HepG2 (cell line): Measurements from ENCODE around the gene SUPT4H1. TPM values are rescaled to one million over a fixed set of nuclear protein-coding genes. Genes with fewer than 3 reads are reported as not detected.

Experiments
- ARID5B ChIP-seq: IDR thresholded peaks from 2 replicates; pipeline ENCODE4 v1.4.0; 2020; ENCODE audit warnings: mild to moderate bottlenecking, missing genetic modification reagents
- CCDC6 ChIP-seq: sonication (generic); formaldehyde crosslinking; IDR thresholded peaks from 2 replicates; pipeline ENCODE4 v1.8.1; 2022; ENCODE audit warnings: mild to moderate bottlenecking, missing genetic modification reagents, moderate library complexity
- DMAP1 ChIP-seq: IDR thresholded peaks from 2 replicates; pipeline ENCODE4 v1.6.1; 2016
- ETV6 ChIP-seq: sonication (generic); formaldehyde crosslinking; conservative IDR thresholded peaks from 2 replicates; pipeline ENCODE4 v1.4.0; 2020; ENCODE audit warnings: missing genetic modification reagents
- MTERF4 ChIP-seq: sonication (generic); formaldehyde crosslinking; IDR thresholded peaks from 2 replicates; pipeline ENCODE4 v1.8.0; 2023; ENCODE audit warnings: mild to moderate bottlenecking, missing genetic modification reagents
- NRL ChIP-seq: sonication (generic); formaldehyde crosslinking; IDR thresholded peaks from 2 replicates; pipeline ENCODE4 v1.5.0; 2020; ENCODE audit warnings: missing genetic modification reagents, mild to moderate bottlenecking, moderate library complexity, borderline replicate concordance
- REXO4 ChIP-seq: sonication (generic); formaldehyde crosslinking; IDR thresholded peaks from 2 replicates; pipeline ENCODE4 v1.8.0; 2022; ENCODE audit warnings: missing genetic modification reagents, mild to moderate bottlenecking, borderline replicate concordance
- SALL2 ChIP-seq: sonication (generic); formaldehyde crosslinking; IDR thresholded peaks from 2 replicates; pipeline ENCODE4 v1.8.1; 2023; ENCODE audit warnings: mild to moderate bottlenecking, missing genetic modification reagents, inconsistent platforms
- SP140L ChIP-seq: sonication (generic); formaldehyde crosslinking; IDR thresholded peaks from 2 replicates; pipeline ENCODE4 v1.4.0; 2020; ENCODE audit warnings: missing genetic modification reagents, borderline replicate concordance
- SRF ChIP-seq: IDR thresholded peaks from 2 replicates; pipeline ENCODE4 v1.6.1; 2011; ENCODE audit warnings: mild to moderate bottlenecking, low read depth, low read length, moderate library complexity
- YY1 ChIP-seq: IDR thresholded peaks from 2 replicates; pipeline ENCODE4 v1.6.1; 2011; ENCODE audit warnings: low read length, low read depth, moderate library complexity, mild to moderate bottlenecking; ENCODE audit not compliant: insufficient read depth, insufficient replicate concordance
- ZNF607 ChIP-seq: sonication (generic); formaldehyde crosslinking; IDR thresholded peaks from 2 replicates; pipeline ENCODE4 v1.5.1; 2020; ENCODE audit warnings: missing genetic modification reagents, mild to moderate bottlenecking, borderline replicate concordance
- ZNF7 ChIP-seq: IDR thresholded peaks from 2 replicates; pipeline ENCODE4 v1.6.1; 2016; ENCODE audit warnings: missing biosample characterization, missing genetic modification reagents
- ZNF709 ChIP-seq: sonication (generic); formaldehyde crosslinking; IDR thresholded peaks from 2 replicates; pipeline ENCODE4 v1.5.0; 2020; ENCODE audit warnings: mild to moderate bottlenecking, missing genetic modification reagents
- polyA plus RNA-seq, 8 experiments: library from polyadenylated mRNA; depleted of rRNA in 3 of 8; stranded (reverse) in 7 of 8; unstranded in 1 of 8; fragments of >200 nt; fragmentation: Illumina TruSeq in 4 of 8; extraction: Trizol in 4 of 8; gene quantifications; 2 replicates each; pipeline versions ENCODE4 v1.2.1 to v1.2.3, GENCODE V29; 2011 to 2016; ENCODE audit warnings: low read depth in 4 of 8, missing spikeins in 1 of 8, mixed read lengths in 1 of 8; ENCODE audit not compliant: insufficient read depth in 1 of 8
- total RNA-seq, 5 experiments: library from RNA; depleted of rRNA; stranded (reverse); fragments of >200 nt; fragmentation: Illumina TruSeq; extraction: Trizol; gene quantifications; 2 replicates each; pipeline ENCODE4 v1.2.3, GENCODE V29; 2016; ENCODE audit warnings: low read depth in 1 of 5
- TF ChIP-seq, protein P1 (sequence below): sonication (generic); formaldehyde crosslinking; IDR thresholded peaks from 2 replicates; pipeline ENCODE4 v1.4.0; 2020; ENCODE audit warnings: missing genetic modification reagents, borderline replicate concordance
- TF ChIP-seq, protein P2 (sequence below): IDR thresholded peaks from 2 replicates; pipeline ENCODE4 v1.6.1; 2016; ENCODE audit warnings: missing compliant biosample characterization, missing genetic modification reagents, borderline replicate concordance

The SUPT4H1 gene
- total and polyA plus RNA-seq, 2 of the 13 experiments (the other 11 are each of a cell fraction or from before 2014, with no cell fraction given) = 155 to 244 TPM

- TF ChIP-seq SRF (no peak), SP140L (no peak), ETV6 (CRISPR knock-in tag) (no peak), ZNF607 (CRISPR knock-in tag) (no peak), REXO4 (CRISPR knock-in tag) (no peak), CCDC6 (peak; percentile 84), DMAP1 (peak; percentile 64; the same call in 1 of the 2 replicates), ARID5B (CRISPR knock-in tag) (peak; percentile 68; the same call in 1 of the 2 replicates), ZNF7 (CRISPR knock-in tag) (no peak), NRL (CRISPR knock-in tag) (no peak), ZNF709 (CRISPR knock-in tag) (0 out of 2 replicates have a peak, but pooled peaks have one; percentile 38), MTERF4 (CRISPR knock-in tag) (peak; percentile 73; the same call in 1 of the 2 replicates), YY1 (no peak), SALL2 (CRISPR knock-in tag) (no peak)
- TF ChIP-seq, protein P1, sequence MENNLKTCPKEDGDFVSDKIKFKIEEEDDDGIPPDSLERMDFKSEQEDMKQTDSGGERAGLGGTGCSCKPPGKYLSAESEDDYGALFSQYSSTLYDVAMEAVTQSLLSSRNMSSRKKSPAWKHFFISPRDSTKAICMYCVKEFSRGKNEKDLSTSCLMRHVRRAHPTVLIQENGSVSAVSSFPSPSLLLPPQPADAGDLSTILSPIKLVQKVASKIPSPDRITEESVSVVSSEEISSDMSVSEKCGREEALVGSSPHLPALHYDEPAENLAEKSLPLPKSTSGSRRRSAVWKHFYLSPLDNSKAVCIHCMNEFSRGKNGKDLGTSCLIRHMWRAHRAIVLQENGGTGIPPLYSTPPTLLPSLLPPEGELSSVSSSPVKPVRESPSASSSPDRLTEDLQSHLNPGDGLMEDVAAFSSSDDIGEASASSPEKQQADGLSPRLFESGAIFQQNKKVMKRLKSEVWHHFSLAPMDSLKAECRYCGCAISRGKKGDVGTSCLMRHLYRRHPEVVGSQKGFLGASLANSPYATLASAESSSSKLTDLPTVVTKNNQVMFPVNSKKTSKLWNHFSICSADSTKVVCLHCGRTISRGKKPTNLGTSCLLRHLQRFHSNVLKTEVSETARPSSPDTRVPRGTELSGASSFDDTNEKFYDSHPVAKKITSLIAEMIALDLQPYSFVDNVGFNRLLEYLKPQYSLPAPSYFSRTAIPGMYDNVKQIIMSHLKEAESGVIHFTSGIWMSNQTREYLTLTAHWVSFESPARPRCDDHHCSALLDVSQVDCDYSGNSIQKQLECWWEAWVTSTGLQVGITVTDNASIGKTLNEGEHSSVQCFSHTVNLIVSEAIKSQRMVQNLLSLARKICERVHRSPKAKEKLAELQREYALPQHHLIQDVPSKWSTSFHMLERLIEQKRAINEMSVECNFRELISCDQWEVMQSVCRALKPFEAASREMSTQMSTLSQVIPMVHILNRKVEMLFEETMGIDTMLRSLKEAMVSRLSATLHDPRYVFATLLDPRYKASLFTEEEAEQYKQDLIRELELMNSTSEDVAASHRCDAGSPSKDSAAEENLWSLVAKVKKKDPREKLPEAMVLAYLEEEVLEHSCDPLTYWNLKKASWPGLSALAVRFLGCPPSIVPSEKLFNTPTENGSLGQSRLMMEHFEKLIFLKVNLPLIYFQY = peak; percentile 17; the same call in 1 of the 2 replicates
- TF ChIP-seq, protein P2, sequence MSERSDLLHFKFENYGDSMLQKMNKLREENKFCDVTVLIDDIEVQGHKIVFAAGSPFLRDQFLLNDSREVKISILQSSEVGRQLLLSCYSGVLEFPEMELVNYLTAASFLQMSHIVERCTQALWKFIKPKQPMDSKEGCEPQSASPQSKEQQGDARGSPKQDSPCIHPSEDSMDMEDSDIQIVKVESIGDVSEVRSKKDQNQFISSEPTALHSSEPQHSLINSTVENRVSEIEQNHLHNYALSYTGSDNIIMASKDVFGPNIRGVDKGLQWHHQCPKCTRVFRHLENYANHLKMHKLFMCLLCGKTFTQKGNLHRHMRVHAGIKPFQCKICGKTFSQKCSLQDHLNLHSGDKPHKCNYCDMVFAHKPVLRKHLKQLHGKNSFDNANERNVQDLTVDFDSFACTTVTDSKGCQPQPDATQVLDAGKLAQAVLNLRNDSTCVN = peak; percentile 51; the same call in 1 of the 2 replicates
Observed at GRCh38 chr17:58382108-58382871, 30.3 kb upstream of the SUPT4H1 start (continued).
